ENCODE data around the gene SMDT1. TPM values are rescaled to one million over a fixed set of nuclear protein-coding genes. Genes with fewer than 3 reads are reported as not detected.
"Not testable (repeated sequence)": the region's sequence is repeated elsewhere in the genome, so short reads cannot be mapped to it uniquely, and the experiment has no call there.

The SMDT1 gene
- total and polyA plus RNA-seq, 2 donors, result 10.0 to 86.1 TPM

DNA sequence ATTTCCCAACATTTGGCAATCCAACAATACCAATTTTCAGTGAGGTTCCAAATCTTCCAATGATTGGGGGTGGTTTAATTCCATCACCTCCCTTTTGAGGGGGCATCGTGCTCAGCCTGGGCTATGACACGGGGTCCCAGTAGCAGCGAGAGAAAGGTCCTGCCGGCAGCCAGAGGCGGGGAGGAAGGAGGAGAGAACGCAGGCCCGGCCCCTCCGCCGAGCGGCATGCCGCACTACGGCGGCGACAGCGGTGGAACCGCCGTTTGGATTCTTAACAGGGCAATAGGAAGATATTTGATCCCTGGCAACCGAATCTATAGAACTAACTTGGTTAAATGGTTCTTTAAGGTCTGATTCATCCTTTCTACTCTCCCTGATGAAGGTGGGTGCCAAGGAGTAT is 29.3 kb downstream of the SMDT1 start:
- Histone ChIP-seq H3K36me3 (ENCODE audit: insufficient read depth) (no peaks in the 10 kb centered on the region), H3K4me3 (ENCODE audit: low read depth, low read length) (no peak overlapping the region), H3K4me1 (ENCODE audit: insufficient read depth) (no peaks in the 10 kb centered on the region), H3K27ac (ENCODE audit: low read depth) (no peak overlapping the region)
- DNase-seq (ENCODE audit: extremely low spot score), result no peak
- whole genome bisulfite sequencing, result 69% methylated on average over 18 of the region's 18 CpGs

DNA sequence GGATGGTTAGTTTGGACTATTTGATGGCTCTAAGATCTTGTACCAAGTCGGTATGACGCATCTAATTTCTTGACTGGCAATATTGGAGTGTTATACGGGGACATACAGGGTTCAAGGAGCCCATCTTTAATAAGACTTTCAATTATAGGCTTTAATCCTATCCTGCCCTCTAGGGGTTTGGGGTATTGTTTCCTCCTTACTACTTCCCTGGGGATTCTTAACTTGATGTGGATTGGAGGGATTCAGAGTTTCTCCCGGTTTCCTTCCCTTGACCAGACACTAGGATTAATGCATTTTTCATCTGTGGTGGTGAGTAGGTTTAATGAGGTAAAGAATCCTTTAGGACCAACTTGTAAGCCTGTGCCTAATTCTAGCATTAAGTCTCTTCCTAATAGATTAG is 32.3 kb downstream of the SMDT1 start:
- H3K4me1 ChIP-seq (ENCODE audit: insufficient read depth), result no peaks in the 10 kb centered on the region
- no peak overlapping the region for H3K27ac ChIP-seq (ENCODE audit: low read depth)
- no peak overlapping the region for H3K4me3 ChIP-seq (ENCODE audit: low read depth, low read length)
- H3K36me3 ChIP-seq (ENCODE audit: insufficient read depth), result no peaks in the 10 kb centered on the region
- 63% methylated on average over 4 of the region's 4 CpGs for WGBS
- DNase-seq (ENCODE audit: extremely low spot score), result no peak

DNA sequence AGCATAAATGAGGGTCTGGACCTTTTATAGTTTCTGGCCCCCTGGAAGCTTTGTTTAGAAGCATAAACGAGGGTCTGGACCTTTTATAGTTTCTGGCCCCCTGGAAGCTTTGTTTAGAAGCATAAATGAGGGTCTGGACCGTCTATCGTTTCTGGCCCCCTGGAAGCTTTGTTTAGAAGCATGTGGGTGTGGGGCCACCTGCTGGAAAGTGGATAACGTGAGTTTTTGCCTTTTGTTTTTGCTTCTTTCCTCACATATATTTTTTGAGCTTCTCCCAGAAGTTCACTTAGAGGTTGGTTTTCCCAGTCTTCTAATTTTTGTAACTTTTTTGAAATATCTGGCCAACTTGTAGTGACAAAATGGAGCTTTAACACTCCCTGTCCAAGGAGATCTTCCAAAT is 33.3 kb downstream of the SMDT1 start:
- not testable (repeated sequence) for H3K27ac ChIP-seq (ENCODE audit: low read depth); H3K4me1 ChIP-seq (ENCODE audit: insufficient read depth); H3K4me3 ChIP-seq (ENCODE audit: low read depth, low read length); H3K36me3 ChIP-seq (ENCODE audit: insufficient read depth); DNase-seq (ENCODE audit: extremely low spot score)
- 19% methylated on average over 4 of the region's 4 CpGs for WGBS

DNA sequence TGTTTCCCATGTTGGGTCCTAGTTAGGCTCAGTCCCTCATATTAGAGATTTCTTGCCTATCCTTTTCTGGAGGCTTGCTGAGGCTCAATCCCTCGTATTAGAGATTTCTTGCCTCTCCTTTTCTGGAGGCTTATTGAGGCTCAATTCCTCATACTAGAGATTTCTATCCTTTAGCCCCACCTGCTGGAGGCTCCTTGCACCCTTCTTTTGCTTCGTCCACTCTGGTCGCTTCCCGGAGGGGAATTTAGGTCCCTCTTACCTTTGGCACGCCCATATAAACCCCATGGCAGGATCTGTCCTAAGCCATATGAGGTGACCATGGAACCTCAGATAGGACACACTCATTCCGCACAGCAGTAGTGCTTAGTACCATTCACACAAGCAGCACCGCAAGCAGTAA is 35.2 kb downstream of the SMDT1 start:
- Histone ChIP-seq H3K27ac (ENCODE audit: low read depth) (no peak overlapping the region), H3K36me3 (ENCODE audit: insufficient read depth) (no peaks in the 10 kb centered on the region), H3K4me3 (ENCODE audit: low read depth, low read length) (no peak overlapping the region), H3K4me1 (ENCODE audit: insufficient read depth) (no peaks in the 10 kb centered on the region)
- 86% methylated on average over 7 of the region's 7 CpGs for WGBS
- no peak for DNase-seq (ENCODE audit: extremely low spot score)

DNA sequence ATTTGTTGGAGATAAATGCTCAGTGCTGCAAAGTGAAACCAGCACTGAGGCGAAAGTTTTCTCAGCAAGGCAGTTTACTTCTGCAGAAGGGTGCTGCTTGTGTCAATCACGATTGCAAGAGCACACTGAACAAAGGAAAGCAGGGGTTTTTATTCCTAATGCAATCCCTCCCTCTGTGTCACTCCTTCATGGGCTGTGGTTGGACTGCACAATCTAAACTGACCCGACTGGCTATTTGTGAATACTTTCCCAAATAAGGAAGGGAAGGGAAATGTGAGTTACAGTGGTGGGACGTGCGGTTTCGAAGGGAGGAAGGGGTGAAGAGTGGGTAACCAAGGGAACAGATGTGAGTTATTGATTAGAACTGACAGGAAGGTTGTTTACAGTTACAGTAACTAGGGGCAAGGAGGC is 35.9 kb downstream of the SMDT1 start:
- not testable (repeated sequence) for H3K4me3 ChIP-seq (ENCODE audit: low read depth, low read length); H3K27ac ChIP-seq (ENCODE audit: low read depth); H3K36me3 ChIP-seq (ENCODE audit: insufficient read depth); DNase-seq (ENCODE audit: extremely low spot score); H3K4me1 ChIP-seq (ENCODE audit: insufficient read depth)
- 92% methylated on average over 6 of the region's 6 CpGs for WGBS

DNA sequence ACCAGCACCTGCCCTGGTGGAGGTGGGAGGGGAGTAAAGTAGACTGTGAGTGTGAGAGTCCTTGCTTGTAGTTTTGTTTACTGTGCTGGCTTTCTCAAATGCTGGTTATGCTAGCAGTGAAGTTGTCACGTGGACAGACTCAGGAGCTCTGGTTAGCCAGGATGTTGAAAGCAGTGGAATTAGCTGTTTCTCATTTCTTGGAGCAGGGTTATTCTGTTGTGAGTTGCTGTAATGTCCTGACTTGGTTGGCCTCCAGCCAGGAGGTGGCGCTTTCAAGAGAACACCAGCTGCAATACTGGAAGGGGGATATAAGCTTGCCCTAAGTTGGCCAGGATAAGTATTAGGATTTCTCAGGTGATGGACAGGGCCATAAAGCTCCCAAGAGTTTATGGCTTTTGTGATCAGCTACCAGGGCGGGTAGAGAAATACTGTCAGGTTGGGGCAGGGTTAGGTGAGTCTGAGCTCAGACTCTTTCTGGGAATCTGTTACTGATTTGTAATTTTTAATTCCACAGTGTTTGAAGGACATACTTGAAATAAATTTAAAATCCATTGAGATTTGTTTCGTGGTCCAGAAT is 37.4 kb downstream of the SMDT1 start:
- H3K4me3 ChIP-seq (ENCODE audit: low read depth, low read length), result no peak overlapping the region
- no peaks in the 10 kb centered on the region for H3K4me1 ChIP-seq (ENCODE audit: insufficient read depth)
- 75% methylated on average over 4 of the region's 4 CpGs for WGBS
- H3K36me3 ChIP-seq (ENCODE audit: insufficient read depth), result no peaks in the 10 kb centered on the region
- no peak overlapping the region for H3K27ac ChIP-seq (ENCODE audit: low read depth)
- DNase-seq (ENCODE audit: extremely low spot score), result no peak

DNA sequence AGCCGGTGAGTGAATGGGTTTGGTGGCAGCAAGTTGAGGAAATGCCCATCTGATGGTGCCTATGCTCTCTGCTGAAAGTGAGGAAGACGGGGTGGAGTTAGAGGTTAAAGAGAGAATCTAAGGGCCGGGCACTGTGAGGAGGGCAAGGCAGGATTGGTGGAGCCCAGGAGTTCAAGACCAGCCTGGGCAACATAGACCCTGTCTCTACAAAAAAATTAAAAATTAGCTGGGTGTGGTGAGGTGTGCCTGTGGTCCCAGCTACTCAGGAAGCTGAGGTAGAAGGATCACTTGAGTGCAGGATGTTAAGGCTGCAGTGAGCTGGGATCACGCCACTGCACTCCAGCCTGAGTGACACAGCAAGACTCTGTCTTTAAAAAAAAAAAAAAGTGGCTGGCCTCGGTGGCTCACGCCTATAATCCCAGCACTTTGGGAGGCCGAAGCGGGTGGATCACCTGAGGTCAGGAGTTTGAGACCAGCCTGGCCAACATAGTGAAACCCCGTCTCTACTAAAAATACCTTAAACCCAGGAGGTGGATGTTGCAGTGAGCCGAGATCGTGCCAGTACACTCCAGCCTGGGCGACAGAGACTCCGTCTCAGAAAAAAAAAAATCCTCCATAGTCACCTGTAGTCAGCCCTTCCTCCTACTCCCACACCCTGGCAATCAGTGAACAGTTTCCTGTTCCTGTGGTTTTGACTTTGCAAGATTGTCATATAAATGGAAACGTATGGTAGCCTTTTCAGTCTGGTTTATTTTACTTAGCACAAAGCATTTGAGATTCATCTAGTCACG is 40.9 kb downstream of the SMDT1 start:
- H3K4me1 ChIP-seq (ENCODE audit: insufficient read depth); H3K4me3 ChIP-seq (ENCODE audit: low read depth, low read length); H3K27ac ChIP-seq (ENCODE audit: low read depth); DNase-seq (ENCODE audit: extremely low spot score); H3K36me3 ChIP-seq (ENCODE audit: insufficient read depth): not testable (repeated sequence)
- WGBS, result 79% methylated on average over 15 of the region's 15 CpGs

DNA sequence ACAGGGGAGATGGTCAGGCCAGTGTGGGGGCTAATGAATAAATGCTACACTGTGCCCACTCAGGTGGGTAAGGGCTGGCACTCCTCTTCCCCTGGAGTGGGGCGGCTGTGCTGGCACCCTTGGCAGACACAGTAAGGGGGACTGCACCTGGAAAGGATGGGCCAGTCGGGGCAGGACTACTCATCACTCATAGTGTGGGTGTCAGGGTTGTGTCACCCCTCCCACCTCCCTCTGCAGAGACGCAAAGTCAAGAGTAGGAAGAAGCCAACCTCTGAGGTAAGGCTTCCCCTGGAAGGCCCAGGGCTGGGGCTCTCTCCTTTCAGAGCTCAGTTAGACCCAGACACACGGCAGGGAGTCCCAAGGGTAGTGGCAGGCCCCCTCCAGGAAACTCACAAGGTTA is 44.0 kb downstream of the SMDT1 start:
- not testable (repeated sequence) for H3K4me1 ChIP-seq (ENCODE audit: insufficient read depth); DNase-seq (ENCODE audit: extremely low spot score); H3K4me3 ChIP-seq (ENCODE audit: low read depth, low read length); H3K36me3 ChIP-seq (ENCODE audit: insufficient read depth); H3K27ac ChIP-seq (ENCODE audit: low read depth)
- no CpG with 5 or more reads among the region's 4 CpGs for WGBS

DNA sequence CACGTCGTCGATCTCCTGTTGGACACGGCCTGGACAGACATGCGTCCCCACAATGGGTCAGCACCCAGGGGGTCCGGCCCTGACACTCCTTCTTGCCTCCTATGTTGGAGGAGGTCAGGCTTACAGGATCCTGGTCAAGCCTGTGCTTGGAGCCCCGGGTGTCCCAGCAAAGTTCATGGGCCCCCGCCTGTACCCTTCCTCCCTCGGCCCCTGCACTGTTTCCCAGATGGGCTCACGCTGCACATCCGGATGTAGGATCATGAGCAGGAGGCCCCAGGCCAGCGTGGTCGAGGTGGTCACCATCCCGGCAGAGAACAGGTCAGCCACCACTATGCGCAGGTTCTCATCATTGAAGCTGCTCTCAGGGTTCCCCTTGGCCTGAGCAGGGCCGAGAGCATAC is 48.1 kb downstream of the SMDT1 start:
- no peak for DNase-seq (ENCODE audit: extremely low spot score)
- Histone ChIP-seq H3K27ac (ENCODE audit: low read depth) (no peak overlapping the region), H3K4me3 (ENCODE audit: low read depth, low read length) (no peak overlapping the region), H3K36me3 (ENCODE audit: insufficient read depth) (no peaks in the 10 kb centered on the region), H3K4me1 (ENCODE audit: insufficient read depth) (no peaks in the 10 kb centered on the region)
- 85% methylated on average over 16 of the region's 16 CpGs for WGBS

DNA sequence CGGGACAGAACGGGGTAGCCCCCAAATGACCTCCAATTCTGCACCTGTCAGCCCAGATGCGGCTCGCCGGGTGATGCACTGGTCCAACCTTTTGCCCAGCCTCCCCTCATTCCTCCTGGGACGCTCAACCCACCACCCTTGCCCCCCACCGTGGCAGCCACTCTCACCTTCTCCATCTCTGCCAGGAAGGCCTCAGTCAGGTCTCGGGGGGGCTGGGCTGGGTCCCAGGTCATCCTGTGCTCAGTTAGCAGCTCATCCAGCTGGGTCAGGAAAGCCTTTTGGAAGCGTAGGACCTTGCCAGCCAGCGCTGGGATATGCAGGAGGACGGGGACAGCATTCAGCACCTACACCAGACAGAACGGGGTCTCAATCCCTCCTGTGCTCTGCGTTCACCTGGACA is 48.5 kb downstream of the SMDT1 start:
- 89% methylated on average over 13 of the region's 13 CpGs for WGBS
- not testable (repeated sequence) for H3K4me1 ChIP-seq (ENCODE audit: insufficient read depth); H3K36me3 ChIP-seq (ENCODE audit: insufficient read depth); H3K4me3 ChIP-seq (ENCODE audit: low read depth, low read length); DNase-seq (ENCODE audit: extremely low spot score); H3K27ac ChIP-seq (ENCODE audit: low read depth)

DNA sequence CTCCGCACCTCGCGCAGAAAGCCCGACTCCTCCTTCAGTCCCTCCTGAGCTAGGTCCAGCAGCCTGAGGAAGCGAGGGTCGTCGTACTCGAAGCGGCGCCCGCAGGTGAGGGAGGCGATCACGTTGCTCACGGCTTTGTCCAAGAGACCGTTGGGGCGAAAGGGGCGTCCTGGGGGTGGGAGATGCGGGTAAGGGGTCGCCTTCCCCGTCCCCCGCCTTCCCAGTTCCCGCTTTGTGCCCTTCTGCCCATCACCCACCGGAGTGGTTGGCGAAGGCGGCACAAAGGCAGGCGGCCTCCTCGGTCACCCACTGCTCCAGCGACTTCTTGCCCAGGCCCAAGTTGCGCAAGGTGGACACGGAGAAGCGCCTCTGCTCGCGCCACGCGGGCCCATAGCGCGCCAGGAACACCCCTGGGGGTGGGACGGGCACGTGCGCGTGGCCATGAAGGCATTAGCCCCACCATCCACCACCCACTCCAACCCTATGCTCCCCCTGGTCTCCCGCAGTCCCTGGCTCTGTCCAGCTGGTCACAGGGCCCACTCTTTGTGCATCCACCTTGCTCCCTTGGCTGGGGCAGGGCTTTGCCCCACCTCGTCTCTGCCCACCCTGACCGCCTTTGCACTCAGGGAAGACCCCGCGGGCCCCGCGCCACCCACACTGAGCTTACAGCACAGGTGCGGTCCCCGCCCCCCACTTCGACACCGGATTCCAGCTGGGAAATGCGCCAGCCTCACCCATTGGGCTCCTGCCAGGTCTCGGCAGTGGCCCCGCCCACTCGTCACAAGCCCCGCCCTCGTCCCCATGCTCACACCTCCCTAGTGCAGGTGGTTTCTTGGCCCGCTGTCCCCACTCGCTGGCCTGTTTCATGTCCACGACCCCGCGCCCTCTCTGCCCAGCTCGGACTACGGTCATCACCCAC is 49.5 kb downstream of the SMDT1 start:
- DNase-seq (ENCODE audit: extremely low spot score); H3K36me3 ChIP-seq (ENCODE audit: insufficient read depth); H3K4me1 ChIP-seq (ENCODE audit: insufficient read depth); H3K27ac ChIP-seq (ENCODE audit: low read depth); H3K4me3 ChIP-seq (ENCODE audit: low read depth, low read length): not testable (repeated sequence)
- 68% methylated on average over 65 of the region's 65 CpGs for WGBS

DNA sequence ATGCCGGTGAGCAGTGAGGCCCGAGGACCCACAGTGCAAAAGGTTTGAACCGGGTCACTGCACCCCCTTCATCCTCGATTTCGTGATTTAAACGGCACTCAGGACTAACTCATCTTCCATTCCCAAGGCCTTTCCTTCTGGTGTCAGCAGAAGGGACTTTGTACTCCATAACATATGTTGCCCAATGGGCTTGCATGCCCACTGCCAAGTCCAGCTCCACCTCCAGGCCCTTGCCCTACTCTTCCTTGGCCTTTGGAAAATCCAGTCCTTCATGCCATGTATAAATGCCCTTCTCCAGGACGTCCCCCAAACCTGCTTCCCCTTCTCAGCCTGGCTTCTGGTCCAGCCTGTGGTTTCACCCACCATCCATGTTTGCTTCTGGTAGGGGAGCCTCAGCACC is 50.7 kb downstream of the SMDT1 start:
- not testable (repeated sequence) for DNase-seq (ENCODE audit: extremely low spot score); H3K27ac ChIP-seq (ENCODE audit: low read depth); H3K4me1 ChIP-seq (ENCODE audit: insufficient read depth); H3K4me3 ChIP-seq (ENCODE audit: low read depth, low read length); H3K36me3 ChIP-seq (ENCODE audit: insufficient read depth)
- 0% methylated on average over 1 of the region's 7 CpGs for WGBS

DNA sequence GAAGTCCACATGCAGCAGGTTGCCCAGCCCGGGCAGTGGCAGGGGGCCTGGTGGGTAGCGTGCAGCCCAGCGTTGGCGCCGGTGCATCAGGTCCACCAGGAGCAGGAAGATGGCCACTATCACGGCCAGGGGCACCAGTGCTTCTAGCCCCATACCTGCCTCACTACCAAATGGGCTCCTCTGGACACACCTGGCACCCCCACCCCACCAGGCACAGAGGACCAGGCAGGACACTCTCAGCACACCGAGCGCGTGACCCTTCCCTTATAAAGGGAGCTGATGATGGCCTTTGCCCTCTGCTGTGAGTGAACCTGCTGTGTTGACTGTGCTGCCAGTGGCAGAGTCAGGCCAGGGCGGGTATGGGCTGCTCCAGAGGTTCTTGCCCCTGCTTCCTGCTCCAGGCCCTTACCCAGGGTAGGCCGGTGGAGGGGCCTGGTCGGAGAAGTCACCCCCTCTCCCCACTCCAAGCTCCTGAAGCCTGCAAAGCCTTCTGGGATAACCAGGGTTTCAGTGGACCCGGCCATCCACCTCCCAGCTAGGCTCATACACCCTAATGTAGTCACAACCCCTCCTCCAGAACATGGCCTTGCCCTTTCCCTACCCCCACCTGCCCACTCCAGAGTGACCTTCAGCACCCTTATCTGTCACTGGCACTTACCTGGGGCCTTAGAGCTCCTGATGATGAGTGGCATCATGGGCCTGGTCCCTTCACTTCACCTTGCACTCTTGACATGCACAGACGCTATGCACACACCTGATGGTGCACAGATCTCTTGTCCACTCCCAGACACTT is 51.3 kb downstream of the SMDT1 start, which contains the start of gene CYP2D6:
CYP2D6 (minus strand) TSS at position 172 of the 793 bp plus-strand sequence; CDS start at position 153, 19 bp downstream.
- DNase-seq (ENCODE audit: extremely low spot score); H3K4me1 ChIP-seq (ENCODE audit: insufficient read depth); H3K4me3 ChIP-seq (ENCODE audit: low read depth, low read length); H3K36me3 ChIP-seq (ENCODE audit: insufficient read depth); H3K27ac ChIP-seq (ENCODE audit: low read depth): not testable (repeated sequence)
- 91% methylated on average over 13 of the region's 14 CpGs for WGBS

Measured in urinary bladder (tissue), 4 donors.